ENCODE results near the gene SLC2A1.

Gene SLC2A1

GRCh38 chr1:42877380-42877779 lies 81.3 kb downstream of the SLC2A1 start:
- Histone ChIP-seq H3K4me3 (ENCODE audit: low read depth, low read length) (no peak overlapping the region), H3K27me3 (replicated peaks) (peaks cover 4% of the 10 kb centered on the region), H3K27ac (no peak overlapping the region), H3K36me3 (replicated peaks) (no peaks in the 10 kb centered on the region)
- in situ Hi-C loops (cut with HindIII; ENCODE audit: low pct_ligation_motif_present, low sequenced_read_pairs) = no loop called here
- DNase-seq = no peak
- TF ChIP-seq CTCF (IDR thresholded peaks at IDR 0.05; ENCODE audit: low read depth, low read length, missing control alignments) = no peak

- no peak for TF ChIP-seq CTCF (IDR thresholded peaks at IDR 0.05; ENCODE audit: low read depth, low read length, missing control alignments)
- in situ Hi-C loops (cut with HindIII; ENCODE audit: low pct_ligation_motif_present, low sequenced_read_pairs) = no loop called here
- H3K4me3 ChIP-seq (ENCODE audit: low read depth, low read length) = no peak overlapping the region
- no peak overlapping the region for H3K27ac ChIP-seq
- H3K27me3 ChIP-seq (replicated peaks) = peaks cover 4% of the 10 kb centered on the region
- no peak for DNase-seq
- H3K36me3 ChIP-seq (replicated peaks) = no peaks in the 10 kb centered on the region
Observed at GRCh38 chr1:42876009-42876408, 82.7 kb downstream of the SLC2A1 start.

All from brain microvascular endothelial cell (primary cell).